Hepatocyte (in vitro differentiated cells): Measurements from ENCODE around the gene TCHP.
"Not testable (repeated sequence)": the region's sequence is repeated elsewhere in the genome, so short reads cannot be mapped to it uniquely, and the experiment has no call there.

Experiments used
- CTCF ChIP-seq: fragments of 200-600 bp; sonication (generic); IDR thresholded peaks from 2 replicates; pipeline ENCODE4 v1.5.1; 2016; ENCODE audit warnings: antibody characterized with exemption, mild to moderate bottlenecking; ENCODE audit not compliant: poor library complexity
- EZH2 ChIP-seq: fragments of 200-600 bp; sonication (generic); IDR thresholded peaks from 2 replicates; pipeline ENCODE4 v1.6.1; 2016; ENCODE audit warnings: antibody characterized with exemption, mild to moderate bottlenecking, borderline replicate concordance

- not testable (repeated sequence) for TF ChIP-seq CTCF, EZH2
Observed at GRCh38 chr12:109850518-109850917, 49.6 kb upstream of the TCHP start.
